Parathyroid adenoma (tissue), 2 donors: ENCODE data around the gene ADAM22.

ENCODE experiments used
- H2AFZ ChIP-seq: fragments of 300-600 bp; sonication (generic); one replicate; pipeline ENCODE4 v1.7.0; 2017; ENCODE audit warnings: antibody characterized with exemption, mild to moderate bottlenecking
- H3K27ac ChIP-seq: fragments of 300-600 bp; sonication (generic); one replicate; pipeline ENCODE4 v1.7.0; 2017
- H3K27me3 ChIP-seq: fragments of 300-600 bp; sonication (generic); one replicate; pipeline ENCODE4 v1.7.0; 2017; ENCODE audit warnings: low read length; ENCODE audit not compliant: control insufficient read depth, insufficient read depth
- H3K36me3 ChIP-seq: fragments of 300-600 bp; sonication (generic); one replicate; pipeline ENCODE4 v1.7.0; 2017; ENCODE audit warnings: low read length; ENCODE audit not compliant: control insufficient read depth, insufficient read depth
- H3K4me1 ChIP-seq: fragments of 300-600 bp; sonication (generic); one replicate; pipeline ENCODE4 v1.7.0; 2017; ENCODE audit warnings: control low read depth
- H3K4me2 ChIP-seq: fragments of 300-600 bp; sonication (generic); one replicate; pipeline ENCODE4 v1.7.0; 2017; ENCODE audit warnings: low read length
- H3K4me3 ChIP-seq: fragments of 300-600 bp; sonication (generic); one replicate; pipeline ENCODE4 v1.7.0; 2017; ENCODE audit warnings: low read depth, low read length
- H3K79me2 ChIP-seq: fragments of 300-600 bp; sonication (generic); one replicate; pipeline ENCODE4 v1.7.0; 2017; ENCODE audit warnings: control low read depth
- H3K9ac ChIP-seq: fragments of 300-600 bp; sonication (generic); one replicate; pipeline ENCODE4 v1.7.0; 2017; ENCODE audit warnings: mild to moderate bottlenecking
- H3K9me3 ChIP-seq: fragments of 300-600 bp; sonication (generic); one replicate; pipeline ENCODE4 v1.7.0; 2017; ENCODE audit warnings: low read length; ENCODE audit not compliant: control insufficient read depth
- CTCF ChIP-seq: fragments of 300-600 bp; sonication (generic); IDR thresholded peaks from one replicate; pipeline ENCODE4 v1.7.0; 2017; ENCODE audit warnings: antibody characterized with exemption, mild to moderate bottlenecking
- donor health status: primary hyperparathyroidism.

The ADAM22 gene

GRCh38 chr7:88218836-88219605 is 285.0 kb downstream of the ADAM22 start:
- H3K36me3 ChIP-seq, result no peaks in the 10 kb centered on the region
- TF ChIP-seq CTCF, result no peak

DNA sequence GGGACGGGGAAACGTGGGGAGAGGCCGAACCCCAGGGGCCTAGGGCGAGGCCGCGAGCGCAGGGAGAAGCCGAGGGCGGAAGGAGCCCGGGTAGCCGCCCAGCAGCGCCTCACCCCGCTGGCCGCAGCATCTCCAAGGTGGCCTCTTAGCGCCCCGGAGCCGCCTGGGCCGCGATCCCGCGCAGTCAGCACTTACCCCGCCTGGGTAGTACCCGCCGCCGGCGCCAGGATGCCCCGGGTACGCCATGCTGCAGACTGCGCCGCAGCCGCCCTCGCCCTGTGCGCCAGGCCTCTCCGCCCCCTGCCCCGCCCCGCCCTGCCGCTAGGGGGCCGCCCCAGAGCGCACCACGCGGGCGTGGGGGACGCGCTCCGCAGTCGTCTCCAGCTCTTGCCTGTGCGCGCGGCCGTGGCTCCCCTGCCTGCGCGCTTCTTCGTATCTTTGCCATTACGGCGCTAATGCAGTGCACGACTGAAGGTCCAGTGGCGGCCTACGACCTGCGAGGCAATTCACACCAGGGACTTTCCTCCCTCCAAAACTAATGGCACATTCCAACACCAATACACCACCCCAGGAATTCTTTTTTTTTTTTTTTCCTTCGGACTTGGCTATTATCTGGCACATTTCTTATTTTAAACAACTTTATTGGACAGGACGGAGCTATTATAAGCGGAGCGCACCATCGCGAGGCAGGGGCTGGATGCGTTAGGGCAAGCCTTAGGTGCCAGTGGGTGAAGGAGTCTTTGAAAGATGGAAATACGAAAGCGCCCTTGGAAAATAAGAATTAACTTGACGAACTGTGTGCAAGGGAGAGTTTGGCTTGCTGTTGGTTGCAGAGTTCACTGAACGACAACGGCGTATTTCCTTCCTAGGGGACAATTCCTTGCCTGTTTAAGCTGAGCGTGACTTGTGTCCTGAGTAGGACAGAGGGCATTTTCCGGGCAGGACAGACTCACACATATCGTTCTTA is 286.0 kb downstream of the ADAM22 start, which contains the start of gene SRI:
Gene SRI (minus strand): TSS at position 258 of the 967 bp plus-strand sequence. CDS start 12 bp downstream, at position 246.
- H3K4me2 ChIP-seq, result peak within 1 kb of the TSS; percentile 82
- H3K9me3 ChIP-seq, result no peaks in the 10 kb centered on the region
- H3K9ac ChIP-seq, result peak within 1 kb of the TSS; percentile 46
- H3K4me1 ChIP-seq, result peaks cover 8% of the 10 kb centered on the region
- H2AFZ ChIP-seq, result peak within 1 kb of the TSS; percentile 100
- H3K4me3 ChIP-seq, result peak within 1 kb of the TSS; percentile 68
- H3K79me2 ChIP-seq, result peaks cover 3% of the 10 kb centered on the region
- H3K36me3 ChIP-seq, result no peaks in the 10 kb centered on the region
- H3K27ac ChIP-seq, result peak within 1 kb of the TSS; percentile 86
- H3K27me3 ChIP-seq, result no peaks in the 10 kb centered on the region
- TF ChIP-seq CTCF, result peak; percentile 95

More at GRCh38 chr7:88218836-88219605, 285.0 kb downstream of the ADAM22 start:
- Histone ChIP-seq H3K9me3 (no peaks in the 10 kb centered on the region), H3K9ac (no peak overlapping the region), H3K4me3 (peak overlapping the region; percentile 68), H3K27me3 (no peaks in the 10 kb centered on the region), H3K79me2 (peaks cover 3% of the 10 kb centered on the region), H3K4me1 (peaks cover 8% of the 10 kb centered on the region), H3K4me2 (peak overlapping the region; percentile 82), H3K27ac (peak overlapping the region; percentile 30), H2AFZ (peak overlapping the region; percentile 100)

DNA sequence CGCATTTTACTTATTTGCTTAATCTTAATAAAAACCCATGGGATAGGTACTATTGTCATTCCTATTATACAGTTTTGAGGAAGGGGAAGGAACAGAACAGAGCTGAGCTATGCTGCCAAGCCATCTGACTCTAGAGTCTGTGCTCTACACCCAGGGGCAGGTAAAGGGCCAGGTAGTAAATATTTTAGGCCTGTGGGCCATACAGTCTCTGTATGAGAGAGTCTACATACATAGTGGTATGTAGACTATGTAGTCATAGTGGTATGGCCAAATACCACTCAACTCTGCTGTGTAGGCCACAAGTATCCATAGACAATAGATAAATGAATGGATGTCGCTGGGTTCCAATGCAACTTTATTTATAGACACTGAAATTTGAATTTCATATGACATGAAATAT is 289.2 kb downstream of the ADAM22 start:
- peaks cover 3% of the 10 kb centered on the region for H3K79me2 ChIP-seq
- no peaks in the 10 kb centered on the region for H3K27me3 ChIP-seq
- TF ChIP-seq CTCF, result no peak
- peaks cover 8% of the 10 kb centered on the region for H3K4me1 ChIP-seq
- no peak overlapping the region for H3K9ac ChIP-seq
- H3K27ac ChIP-seq, result no peak overlapping the region
- H3K36me3 ChIP-seq, result no peaks in the 10 kb centered on the region
- H3K4me3 ChIP-seq, result no peak overlapping the region
- H2AFZ ChIP-seq, result no peak overlapping the region
- H3K4me2 ChIP-seq, result no peak overlapping the region
- no peaks in the 10 kb centered on the region for H3K9me3 ChIP-seq

DNA sequence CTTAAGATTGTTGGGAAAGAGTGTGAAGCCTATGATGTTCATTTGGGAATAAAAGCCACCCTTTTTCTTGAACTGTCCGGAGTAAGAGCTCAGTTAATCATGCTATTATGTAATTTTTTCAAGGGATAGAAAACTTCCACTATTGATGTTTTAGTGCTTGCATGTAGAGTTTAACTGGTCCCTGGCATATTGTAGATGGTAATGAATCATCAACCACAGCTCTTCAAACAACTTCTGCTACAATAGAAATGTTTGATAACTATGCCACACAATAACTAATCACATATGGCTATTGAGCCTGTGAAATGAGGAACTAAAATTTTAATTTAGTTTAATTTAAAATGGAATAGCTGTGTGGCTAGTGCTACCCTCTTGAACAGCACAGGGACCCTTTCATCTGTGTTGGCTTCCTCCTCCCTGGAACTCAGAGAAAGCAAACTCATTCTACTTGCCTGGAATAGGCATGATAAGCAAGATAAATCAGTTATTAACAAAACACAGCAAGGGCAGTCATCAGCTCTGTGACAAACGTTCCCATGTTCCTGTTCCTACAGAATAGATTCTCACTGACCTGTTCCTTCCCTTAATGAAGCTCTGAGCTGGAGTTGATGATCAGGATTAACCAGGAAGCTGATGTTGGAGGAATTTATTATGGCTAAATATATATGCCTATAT is 290.7 kb downstream of the ADAM22 start:
- TF ChIP-seq CTCF, result no peak
- no peak overlapping the region for H2AFZ ChIP-seq
- H3K27me3 ChIP-seq, result no peaks in the 10 kb centered on the region
- no peak overlapping the region for H3K4me3 ChIP-seq
- H3K4me1 ChIP-seq, result peaks cover 6% of the 10 kb centered on the region
- no peak overlapping the region for H3K9ac ChIP-seq
- H3K4me2 ChIP-seq, result no peak overlapping the region
- H3K36me3 ChIP-seq, result no peaks in the 10 kb centered on the region
- H3K79me2 ChIP-seq, result no peaks in the 10 kb centered on the region
- H3K27ac ChIP-seq, result no peak overlapping the region
- no peaks in the 10 kb centered on the region for H3K9me3 ChIP-seq
